ENCODE results near the gene INO80D. TPM values are rescaled to one million over a fixed set of nuclear protein-coding genes. Genes with fewer than 3 reads are reported as not detected.

INO80D gene
- total and polyA plus RNA-seq, 2 of the 13 experiments (the other 11 are each of a cell fraction or from before 2014, with no cell fraction given), result 7.6 to 7.9 TPM

DNA sequence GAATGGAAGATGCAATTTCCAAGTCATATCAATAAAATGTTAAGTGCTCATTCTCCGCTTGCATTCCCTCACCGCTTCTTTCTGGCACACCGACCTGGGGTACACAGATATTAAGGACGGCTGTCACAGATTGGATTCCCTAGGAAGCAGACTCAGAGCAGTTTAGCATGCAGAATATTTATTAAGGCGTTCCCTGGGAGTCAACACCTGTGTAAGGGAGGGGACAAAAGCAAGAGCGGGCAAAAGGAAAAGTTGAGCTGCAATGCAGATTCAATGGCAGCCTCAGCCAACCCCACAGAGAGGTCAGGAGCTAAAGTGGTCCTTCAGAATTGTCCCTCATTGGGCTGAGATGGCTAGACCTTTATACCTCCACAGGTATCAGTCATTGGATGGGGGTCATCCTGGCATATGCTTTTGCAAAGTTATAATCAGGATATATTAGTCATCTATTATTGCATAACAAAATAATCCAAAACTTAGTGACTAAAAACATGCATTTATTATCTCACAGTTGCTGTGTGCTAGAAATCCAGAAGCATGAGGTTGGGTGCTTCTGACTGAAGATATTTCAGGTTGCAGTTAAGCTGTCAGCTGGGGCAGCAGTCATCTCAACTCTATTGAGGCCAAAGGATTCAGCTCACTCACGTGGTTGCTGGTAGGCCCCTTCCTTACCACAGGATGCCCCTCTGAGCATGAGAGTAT is 27.0 kb upstream of the INO80D start:
- TF ChIP-seq CBX1 (IDR thresholded peaks at IDR 0.05; ENCODE audit: low read depth) (no peak), ZMYM4 (CRISPR knock-in tag; IDR thresholded peaks at IDR 0.05) (no peak), ZNF335 (CRISPR knock-in tag; IDR thresholded peaks at IDR 0.05) (no peak), SCMH1 (CRISPR knock-in tag; IDR thresholded peaks at IDR 0.05; ENCODE audit: borderline replicate concordance) (no peak), MTF1 (CRISPR knock-in tag; IDR thresholded peaks at IDR 0.05) (no peak)
- TF ChIP-seq, protein P1, sequence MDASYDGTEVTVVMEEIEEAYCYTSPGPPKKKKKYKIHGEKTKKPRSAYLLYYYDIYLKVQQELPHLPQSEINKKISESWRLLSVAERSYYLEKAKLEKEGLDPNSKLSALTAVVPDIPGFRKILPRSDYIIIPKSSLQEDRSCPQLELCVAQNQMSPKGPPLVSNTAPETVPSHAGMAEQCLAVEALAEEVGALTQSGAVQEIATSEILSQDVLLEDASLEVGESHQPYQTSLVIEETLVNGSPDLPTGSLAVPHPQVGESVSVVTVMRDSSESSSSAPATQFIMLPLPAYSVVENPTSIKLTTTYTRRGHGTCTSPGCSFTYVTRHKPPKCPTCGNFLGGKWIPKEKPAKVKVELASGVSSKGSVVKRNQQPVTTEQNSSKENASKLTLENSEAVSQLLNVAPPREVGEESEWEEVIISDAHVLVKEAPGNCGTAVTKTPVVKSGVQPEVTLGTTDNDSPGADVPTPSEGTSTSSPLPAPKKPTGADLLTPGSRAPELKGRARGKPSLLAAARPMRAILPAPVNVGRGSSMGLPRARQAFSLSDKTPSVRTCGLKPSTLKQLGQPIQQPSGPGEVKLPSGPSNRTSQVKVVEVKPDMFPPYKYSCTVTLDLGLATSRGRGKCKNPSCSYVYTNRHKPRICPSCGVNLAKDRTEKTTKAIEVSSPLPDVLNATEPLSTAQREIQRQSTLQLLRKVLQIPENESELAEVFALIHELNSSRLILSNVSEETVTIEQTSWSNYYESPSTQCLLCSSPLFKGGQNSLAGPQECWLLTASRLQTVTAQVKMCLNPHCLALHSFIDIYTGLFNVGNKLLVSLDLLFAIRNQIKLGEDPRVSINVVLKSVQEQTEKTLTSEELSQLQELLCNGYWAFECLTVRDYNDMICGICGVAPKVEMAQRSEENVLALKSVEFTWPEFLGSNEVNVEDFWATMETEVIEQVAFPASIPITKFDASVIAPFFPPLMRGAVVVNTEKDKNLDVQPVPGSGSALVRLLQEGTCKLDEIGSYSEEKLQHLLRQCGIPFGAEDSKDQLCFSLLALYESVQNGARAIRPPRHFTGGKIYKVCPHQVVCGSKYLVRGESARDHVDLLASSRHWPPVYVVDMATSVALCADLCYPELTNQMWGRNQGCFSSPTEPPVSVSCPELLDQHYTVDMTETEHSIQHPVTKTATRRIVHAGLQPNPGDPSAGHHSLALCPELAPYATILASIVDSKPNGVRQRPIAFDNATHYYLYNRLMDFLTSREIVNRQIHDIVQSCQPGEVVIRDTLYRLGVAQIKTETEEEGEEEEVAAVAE (CRISPR knock-in tag; IDR thresholded peaks at IDR 0.05; ENCODE audit: borderline replicate concordance), result no peak
- TF ChIP-seq, protein P2, sequence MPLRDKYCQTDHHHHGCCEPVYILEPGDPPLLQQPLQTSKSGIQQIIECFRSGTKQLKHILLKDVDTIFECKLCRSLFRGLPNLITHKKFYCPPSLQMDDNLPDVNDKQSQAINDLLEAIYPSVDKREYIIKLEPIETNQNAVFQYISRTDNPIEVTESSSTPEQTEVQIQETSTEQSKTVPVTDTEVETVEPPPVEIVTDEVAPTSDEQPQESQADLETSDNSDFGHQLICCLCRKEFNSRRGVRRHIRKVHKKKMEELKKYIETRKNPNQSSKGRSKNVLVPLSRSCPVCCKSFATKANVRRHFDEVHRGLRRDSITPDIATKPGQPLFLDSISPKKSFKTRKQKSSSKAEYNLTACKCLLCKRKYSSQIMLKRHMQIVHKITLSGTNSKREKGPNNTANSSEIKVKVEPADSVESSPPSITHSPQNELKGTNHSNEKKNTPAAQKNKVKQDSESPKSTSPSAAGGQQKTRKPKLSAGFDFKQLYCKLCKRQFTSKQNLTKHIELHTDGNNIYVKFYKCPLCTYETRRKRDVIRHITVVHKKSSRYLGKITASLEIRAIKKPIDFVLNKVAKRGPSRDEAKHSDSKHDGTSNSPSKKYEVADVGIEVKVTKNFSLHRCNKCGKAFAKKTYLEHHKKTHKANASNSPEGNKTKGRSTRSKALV (CRISPR knock-in tag; IDR thresholded peaks at IDR 0.05), result no peak
- 94% methylated on average over 7 of the region's 7 CpGs for WGBS (ENCODE audit: low lambda C conversion rate)
- Histone ChIP-seq H3K27ac (ENCODE audit: extremely low read length, insufficient read depth, low read length) (no peak overlapping the region), H3K9ac (ENCODE audit: insufficient read depth, low read depth, low read length) (no peak overlapping the region), H3K79me2 (ENCODE audit: insufficient read depth, low read length) (no peaks in the 10 kb centered on the region), H4K20me1 (ENCODE audit: insufficient read depth, low read length) (no peaks in the 10 kb centered on the region), H3K27me3 (ENCODE audit: control insufficient read depth in 1 of 2, insufficient read depth in 2 of 2, low read length in 2 of 2) (no peaks in the 10 kb centered on the region), H3K4me2 (ENCODE audit: low read depth, low read length) (no peak overlapping the region), H3K9me3 (ENCODE audit: low read length) (no peaks in the 10 kb centered on the region), H3K4me3 (replicated peaks in 1 of 3; ENCODE audit: insufficient read depth in 1 of 3, low read depth in 2 of 3, low read length in 3 of 3) (no peak overlapping the region), H3K36me3 (replicated peaks in 1 of 2; ENCODE audit: control insufficient read depth in 1 of 2, insufficient read depth in 2 of 2, low read length in 2 of 2) (peaks cover 0 to 2% of the 10 kb centered on the region in 2 experiments; a peak in 2 of 5 replicates), H2AFZ (ENCODE audit: low read length) (no peak overlapping the region), H3K4me1 (ENCODE audit: insufficient read depth, low read length) (peaks cover 8% of the 10 kb centered on the region)
- ChIA-PET CTCF (ENCODE audit: low intra/inter-chr PET ratio, low total read pairs) (no interaction called here), POLR2A (no interaction called here)
- intact Hi-C loops (cut with micrococcal nuclease; ENCODE audit: unreplicated experiment) (no loop called here), in situ Hi-C loops (cut with HindIII; ENCODE audit: extremely low pct_ligation_motif_present, low pct_unique_long_range_greater_than_20kb) (no loop called here)
- no peak; the same call in 2 of the 3 replicates for ATAC-seq
- no peak for FAIRE-seq
- no TSS peak for BruUV-seq (replicated peaks)
- no peak for DNase-seq (ENCODE audit: low spot score)

All from HepG2 (cell line).